GM19239 (cell line): Measurements from ENCODE around the gene TRIM71.
"Not testable (repeated sequence)": the region's sequence is repeated elsewhere in the genome, so short reads cannot be mapped to it uniquely, and the experiment has no call there.

ENCODE experiments used
- DNase-seq: peaks from one replicate; pipeline ENCODE4 v3.0.0; 2011; ENCODE audit warnings: low spot score; ENCODE audit not compliant: insufficient read length
- FAIRE-seq: peaks from 2 replicates; lab custom pipeline; 2011; peaks lifted over from hg19 to GRCh38; lab: Jason Lieb, UNC

TRIM71 gene

DNA sequence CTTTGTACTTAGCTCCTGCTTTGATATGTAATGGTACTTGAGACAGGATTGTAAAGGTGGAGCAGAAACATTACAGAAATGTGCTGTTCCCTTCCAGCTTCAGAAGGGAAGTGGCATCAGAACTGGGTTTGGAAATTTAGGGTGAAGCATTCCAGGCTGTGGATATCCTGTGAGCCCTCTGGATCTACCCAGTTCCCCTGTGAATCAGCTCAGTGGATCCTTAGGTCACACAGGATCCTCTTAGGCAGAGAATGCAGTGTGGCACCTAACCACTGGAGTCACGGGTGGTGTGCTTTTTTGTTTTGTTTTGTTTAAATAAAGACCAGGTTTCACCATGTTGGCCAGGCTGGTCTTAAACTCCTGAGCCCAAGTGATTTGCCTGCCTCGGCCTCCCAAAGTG is 66.0 kb downstream of the TRIM71 start:
- no peak for FAIRE-seq
- DNase-seq, result no peak

DNA sequence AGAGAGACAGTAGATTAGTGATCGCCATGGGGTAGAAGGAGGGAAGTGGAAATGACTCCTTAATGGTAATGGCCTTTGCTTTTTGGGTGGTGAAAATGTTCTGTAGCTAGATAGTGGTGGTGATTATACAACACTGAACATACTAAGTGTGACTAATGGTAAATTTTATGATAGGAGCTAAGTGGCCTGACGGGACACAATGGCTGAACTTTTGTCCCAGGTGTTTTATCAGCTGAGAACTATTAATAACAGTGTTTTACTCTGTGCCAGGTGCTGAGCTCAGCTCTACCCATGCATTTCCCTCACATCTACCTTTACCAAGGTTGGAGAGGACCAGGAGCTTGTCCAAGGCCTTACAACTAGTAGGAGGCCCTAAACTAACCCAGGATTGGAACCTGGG is 66.8 kb downstream of the TRIM71 start:
- peak; percentile 21 for FAIRE-seq
- DNase-seq, result no peak

DNA sequence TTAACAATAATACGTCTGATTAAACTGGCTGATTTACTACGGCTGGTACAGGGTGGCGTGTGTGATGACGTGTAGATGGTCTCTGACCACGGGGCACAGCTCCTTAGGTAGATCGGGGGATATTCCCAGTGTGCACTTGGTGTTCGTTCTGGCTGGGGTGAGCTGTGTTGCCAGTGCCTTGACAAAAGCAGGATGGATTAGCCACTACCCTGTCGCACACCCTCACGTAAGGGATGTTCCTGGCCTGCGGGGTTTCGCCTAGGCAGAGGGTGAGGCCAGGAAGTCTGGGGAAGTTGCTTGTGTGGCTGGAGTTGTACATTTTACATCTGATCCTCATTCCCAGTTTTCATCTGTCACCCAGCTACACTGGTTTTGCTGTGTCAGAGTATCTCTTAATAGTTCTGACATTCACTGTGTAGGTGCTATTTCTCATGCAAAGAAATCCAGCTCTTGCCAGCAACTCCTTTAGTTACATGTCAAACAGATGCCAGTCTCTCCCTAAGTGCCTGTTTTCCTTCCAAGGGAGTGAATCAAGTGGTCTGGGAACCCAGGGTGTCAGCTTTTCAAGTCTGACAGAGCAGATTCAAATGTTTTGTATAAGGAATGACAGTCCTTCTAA is 67.6 kb downstream of the TRIM71 start:
- no peak for DNase-seq
- no peak for FAIRE-seq

DNA sequence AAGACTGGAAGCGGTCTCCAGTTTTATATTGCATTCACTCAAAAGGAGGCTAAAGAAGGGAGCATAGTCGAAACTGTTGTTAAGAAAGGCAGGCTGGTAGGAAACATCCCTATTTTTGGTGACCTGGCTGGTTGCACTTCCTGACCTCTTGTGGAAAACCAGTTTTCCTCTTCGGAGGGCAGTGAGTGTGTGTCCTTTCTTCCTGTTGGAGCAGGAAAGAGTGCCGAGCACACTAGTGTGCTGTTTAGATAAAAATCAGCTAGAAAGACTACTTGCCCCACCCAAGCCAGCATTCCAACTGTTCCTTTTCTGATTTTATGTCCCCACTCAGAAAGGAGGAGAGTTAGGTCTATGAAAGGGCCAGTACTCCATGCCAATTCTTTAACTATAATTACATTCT is 68.5 kb downstream of the TRIM71 start:
- FAIRE-seq (no peak), DNase-seq (no peak)

DNA sequence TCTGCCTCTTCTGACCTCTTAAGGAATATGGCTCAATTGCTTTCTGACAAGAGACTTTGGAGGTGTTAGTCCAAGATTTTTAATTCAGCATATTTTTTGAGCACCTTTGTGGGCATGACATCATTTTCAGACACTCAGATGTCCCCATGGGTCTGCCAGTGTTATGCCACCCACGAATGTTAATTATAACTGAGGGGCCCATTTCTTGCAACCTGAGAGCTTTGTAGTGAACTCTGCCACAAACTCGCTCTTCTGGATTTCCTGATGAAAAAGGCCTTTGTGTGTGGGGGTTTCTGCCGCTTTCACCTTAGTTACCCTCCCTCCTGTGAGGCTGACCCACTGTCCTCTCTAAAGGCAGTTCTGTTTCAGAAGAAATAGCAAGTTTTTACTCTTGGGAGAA is 69.1 kb downstream of the TRIM71 start:
- no peak for FAIRE-seq
- DNase-seq, result no peak

DNA sequence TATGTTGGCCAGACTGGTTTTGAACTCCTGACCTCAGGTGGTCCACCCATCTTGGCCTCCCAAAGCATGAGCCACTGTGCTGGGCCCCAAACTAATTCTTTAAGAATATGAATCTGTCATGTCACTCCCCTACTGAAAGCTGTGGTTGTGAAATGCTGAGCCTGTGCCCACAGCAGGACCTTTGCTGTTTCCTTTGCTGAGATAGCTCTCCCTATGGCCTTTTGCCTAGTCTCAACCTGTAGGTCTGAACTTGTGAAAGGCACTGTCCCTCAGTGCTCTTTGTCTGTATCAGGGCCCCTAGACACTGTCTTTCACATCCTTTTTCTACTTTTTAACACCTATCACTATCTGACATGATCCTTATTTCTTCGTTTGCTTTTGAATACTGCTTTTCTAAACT is 70.9 kb downstream of the TRIM71 start:
- DNase-seq, result peak; percentile 56

DNA sequence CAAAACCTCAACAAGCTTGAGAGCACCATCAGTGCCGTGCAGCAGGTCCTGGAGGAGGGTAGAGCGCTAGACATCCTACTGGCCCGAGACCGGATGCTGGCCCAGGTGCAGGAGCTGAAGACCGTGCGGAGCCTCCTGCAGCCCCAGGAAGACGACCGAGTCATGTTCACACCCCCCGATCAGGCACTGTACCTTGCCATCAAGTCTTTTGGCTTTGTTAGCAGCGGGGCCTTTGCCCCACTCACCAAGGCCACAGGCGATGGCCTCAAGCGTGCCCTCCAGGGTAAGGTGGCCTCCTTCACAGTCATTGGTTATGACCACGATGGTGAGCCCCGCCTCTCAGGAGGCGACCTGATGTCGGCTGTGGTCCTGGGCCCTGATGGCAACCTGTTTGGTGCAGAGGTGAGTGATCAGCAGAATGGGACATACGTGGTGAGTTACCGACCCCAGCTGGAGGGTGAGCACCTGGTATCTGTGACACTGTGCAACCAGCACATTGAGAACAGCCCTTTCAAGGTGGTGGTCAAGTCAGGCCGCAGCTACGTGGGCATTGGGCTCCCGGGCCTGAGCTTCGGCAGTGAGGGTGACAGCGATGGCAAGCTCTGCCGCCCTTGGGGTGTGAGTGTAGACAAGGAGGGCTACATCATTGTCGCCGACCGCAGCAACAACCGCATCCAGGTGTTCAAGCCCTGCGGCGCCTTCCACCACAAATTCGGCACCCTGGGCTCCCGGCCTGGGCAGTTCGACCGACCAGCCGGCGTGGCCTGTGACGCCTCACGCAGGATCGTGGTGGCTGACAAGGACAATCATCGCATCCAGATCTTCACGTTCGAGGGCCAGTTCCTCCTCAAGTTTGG is 72.9 kb downstream of the TRIM71 start:
- no peak for FAIRE-seq
- no peak for DNase-seq

More for the DNA sequence above, 70.9 kb downstream of the TRIM71 start:
- peak; percentile 89 for FAIRE-seq

DNA sequence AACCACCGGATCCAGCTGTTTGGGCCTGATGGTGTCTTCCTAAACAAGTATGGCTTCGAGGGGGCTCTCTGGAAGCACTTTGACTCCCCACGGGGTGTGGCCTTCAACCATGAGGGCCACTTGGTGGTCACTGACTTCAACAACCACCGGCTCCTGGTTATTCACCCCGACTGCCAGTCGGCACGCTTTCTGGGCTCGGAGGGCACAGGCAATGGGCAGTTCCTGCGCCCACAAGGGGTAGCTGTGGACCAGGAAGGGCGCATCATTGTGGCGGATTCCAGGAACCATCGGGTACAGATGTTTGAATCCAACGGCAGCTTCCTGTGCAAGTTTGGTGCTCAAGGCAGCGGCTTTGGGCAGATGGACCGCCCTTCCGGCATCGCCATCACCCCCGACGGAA is 73.6 kb downstream of the TRIM71 start:
- no peak for DNase-seq
- no peak for FAIRE-seq

DNA sequence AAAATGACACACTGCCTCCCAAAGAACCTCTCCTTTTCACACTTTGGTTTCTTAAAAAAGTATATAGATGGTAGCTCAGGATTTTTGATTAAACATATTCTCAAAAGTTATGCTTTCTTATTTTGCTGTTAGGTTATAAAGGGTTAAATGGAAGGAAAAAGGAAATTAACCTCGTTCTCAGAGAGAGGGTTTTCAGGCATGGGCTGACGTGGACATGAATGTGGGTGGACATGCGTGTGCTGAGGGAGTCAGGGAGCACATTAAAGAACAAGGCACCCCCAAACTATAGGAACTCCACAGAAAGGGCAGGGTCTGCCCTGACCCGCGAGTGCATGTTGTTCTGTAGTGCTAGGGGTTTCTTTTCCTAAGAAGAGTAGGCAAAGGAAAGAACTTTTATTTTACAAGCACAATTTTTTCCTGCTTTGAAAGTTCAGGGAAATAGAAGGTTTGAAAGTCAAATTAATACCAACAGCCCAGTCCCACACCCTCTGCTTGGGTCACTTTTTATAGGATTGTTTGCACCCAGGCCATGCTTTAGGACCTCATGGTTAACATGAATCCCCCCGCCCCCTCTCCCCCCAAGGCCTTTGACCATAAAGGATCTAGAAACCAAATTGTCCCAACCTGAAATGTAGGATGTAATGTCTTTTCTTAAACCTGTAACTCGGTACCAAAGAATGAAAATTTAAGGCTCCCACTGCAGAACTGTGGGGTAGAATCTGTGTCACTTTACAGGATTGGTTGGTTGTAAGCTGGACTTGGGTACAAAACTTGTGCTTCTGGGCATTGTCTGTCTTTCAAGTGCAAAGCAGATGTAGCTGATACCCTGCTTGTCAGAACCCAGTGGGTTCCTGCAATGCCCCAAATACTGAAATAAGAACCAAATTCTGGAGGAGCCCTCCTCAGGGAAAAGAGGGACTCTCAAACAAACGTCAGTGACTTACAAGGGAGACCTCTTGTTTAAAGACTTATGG is 75.1 kb downstream of the TRIM71 start:
- FAIRE-seq, result no peak
- DNase-seq, result no peak

DNA sequence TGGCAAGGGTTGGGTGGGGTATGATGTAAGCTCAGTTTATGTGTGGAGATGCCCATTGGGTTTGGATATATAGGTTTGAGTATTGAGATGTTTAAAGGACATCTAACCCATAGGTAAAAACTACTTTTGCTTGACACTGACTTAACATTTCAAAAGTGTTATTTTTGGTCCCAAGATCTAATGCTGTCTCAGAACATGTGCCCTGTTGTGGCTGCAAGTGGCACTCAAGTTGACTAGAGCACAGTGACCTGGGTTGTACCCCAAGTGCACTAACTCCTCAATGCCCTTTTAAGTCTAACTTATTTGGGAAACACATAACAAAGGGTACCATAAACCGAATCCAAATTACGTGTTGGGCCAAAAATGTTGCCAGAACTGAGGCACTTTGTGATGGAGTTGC is 77.2 kb downstream of the TRIM71 start:
- no peak for FAIRE-seq
- DNase-seq, result no peak

DNA sequence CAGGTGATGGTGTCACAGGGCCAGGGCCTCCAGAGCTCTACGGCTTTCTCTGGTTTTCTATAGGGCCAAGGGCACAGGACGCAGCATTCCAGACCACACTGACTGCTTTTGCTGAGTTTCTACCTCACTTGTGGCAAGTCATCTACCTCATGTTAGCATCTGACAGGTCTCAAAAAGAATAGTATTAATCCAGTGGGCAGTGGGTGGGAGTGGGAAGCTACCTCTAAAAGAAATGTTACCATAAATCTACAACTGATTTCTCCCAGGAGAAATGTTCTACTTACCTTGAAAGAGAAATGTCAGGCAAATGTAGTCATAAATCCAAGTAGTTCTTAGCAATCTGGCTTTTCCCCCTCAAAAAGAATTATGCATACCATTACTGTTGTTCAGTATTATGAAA is 77.9 kb downstream of the TRIM71 start:
- DNase-seq (no peak), FAIRE-seq (no peak)

DNA sequence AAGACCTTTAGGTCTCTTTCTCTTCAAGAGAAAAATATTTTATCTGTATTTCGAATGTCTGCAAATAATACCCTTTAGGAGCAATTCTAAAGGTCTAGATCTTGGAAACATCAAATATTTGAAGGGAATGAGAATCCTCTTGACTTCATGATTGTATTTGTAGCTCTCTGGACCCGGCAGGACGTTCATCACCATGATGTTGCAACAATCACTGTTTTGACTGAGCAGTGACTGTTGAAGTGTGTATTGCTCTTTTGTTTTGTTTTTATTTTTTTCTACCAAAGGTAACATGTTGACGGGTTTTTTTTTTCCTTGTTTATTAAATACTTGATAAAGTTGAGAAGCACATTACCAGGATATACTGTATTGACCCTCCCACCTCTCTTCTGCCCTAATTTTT is 78.3 kb downstream of the TRIM71 start:
- FAIRE-seq, result no peak
- DNase-seq, result no peak

DNA sequence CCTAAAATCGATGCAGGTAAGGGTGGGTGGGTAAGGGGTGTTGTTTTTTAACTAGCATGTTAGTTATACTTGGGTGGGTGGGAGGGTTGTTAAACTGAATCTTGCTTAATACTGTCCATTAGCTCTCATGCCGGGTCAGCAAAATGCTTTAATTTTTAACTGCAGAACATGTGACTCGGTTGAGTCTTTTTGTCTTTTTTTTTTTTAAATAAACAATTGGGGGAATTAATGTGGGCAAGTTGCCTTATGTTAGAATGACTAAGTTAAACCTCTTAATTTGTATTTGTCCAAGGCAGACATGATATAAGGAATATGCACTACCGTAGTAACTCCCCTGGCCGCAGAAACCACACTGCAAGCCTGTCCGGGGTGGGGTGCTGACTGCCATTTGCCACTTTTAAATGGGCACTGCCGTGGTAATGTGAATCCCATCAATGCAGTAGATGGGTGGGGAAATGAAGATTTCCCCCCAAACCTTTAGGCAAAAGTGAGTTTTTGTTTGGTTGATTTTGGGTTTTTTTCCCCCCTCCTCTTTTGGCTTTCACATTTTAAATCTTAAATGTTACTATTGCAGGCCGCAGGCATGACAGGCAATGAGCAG is 79.3 kb downstream of the TRIM71 start:
- DNase-seq (no peak), FAIRE-seq (no peak)

DNA sequence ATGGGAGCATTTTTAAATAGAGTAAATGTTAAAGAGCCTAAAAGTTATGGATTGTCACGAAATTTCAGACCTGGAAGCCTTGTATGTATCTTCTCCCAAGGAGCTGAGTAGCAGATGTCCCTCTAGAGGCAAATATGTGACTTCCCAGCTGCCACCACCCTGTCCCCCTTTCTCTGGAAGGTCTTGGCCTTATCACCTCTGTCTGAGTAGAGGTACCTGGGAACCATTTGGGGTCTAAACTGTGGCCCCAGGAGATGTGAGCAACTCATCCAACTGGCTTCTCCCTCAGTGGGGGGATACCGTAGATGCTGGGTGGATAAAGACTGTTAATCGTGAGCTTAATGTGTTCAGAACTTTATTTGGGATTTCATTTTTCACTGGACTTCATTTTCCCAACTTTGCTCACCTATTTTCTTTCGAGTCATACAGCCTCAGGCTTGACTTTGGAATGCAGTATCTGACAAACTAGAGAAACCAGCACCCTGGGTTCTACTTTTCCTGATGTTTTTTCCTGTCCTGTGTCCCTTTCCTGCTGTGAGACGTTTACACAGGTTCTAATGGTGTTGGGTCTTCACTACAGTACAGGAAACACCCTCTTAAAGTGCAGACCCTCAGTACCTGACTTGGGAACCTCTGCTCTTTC is 80.3 kb downstream of the TRIM71 start:
- FAIRE-seq (no peak), DNase-seq (no peak)

DNA sequence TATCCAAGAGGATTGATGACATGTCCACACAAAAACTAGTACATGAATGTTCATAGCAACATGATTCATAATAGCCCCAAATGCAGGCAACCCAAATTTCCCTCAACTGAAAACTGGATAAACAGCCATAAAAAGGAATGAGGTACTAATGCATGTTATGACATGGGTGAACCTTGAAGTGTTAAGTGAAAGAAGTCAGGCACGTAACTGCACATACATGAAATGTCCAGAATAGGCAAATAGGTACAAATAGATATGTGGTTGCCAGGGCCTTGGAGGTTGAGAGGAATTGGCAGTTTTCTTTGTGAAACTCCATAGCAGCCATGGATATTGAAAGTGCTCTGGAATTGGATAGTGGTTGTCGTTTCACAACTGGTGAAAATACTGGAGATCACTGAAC is 81.5 kb downstream of the TRIM71 start:
- DNase-seq, result no peak
- FAIRE-seq, result no peak

DNA sequence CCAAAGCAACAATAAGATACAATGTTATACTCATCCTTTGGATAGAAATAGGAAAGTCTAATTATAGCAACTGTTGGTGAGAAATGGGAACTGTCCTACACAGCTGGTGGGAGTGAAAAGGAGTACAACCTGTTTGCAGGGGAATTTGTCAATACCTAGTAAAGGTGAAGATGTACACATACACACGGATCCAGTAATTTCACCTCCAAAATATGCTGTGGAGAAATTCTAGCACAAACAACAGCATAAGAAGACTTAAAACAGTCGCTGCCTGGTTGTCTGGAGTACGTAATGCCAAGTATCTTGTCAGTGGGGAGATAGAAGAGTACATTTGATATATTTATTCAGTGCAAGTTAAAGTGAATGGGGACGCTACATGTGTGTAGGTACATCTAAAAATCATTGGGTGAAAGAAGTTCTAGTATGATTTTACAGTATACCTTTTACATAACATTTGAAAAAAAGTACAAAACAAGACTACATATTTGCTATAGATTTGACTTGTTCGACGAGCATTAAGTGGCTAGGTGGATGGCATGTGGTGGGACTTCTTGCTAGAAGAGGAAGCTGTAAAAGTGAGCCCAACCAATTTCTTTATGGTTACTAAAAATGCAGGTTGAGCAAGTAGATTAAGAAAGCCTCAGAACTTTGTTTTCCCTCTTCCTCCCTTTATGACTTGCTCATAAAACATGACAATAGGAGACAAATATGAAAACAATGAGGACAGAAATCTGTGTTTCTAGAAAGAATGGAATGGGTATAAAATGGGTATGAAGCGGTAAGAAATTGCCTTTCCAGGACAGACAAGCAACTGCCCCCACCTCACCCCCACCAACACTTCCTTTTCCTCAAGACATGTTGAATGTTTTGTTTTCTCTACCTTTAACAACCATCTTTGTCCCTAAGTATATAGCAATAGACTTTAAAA is 83.5 kb downstream of the TRIM71 start:
- DNase-seq, result no peak
- no peak for FAIRE-seq

DNA sequence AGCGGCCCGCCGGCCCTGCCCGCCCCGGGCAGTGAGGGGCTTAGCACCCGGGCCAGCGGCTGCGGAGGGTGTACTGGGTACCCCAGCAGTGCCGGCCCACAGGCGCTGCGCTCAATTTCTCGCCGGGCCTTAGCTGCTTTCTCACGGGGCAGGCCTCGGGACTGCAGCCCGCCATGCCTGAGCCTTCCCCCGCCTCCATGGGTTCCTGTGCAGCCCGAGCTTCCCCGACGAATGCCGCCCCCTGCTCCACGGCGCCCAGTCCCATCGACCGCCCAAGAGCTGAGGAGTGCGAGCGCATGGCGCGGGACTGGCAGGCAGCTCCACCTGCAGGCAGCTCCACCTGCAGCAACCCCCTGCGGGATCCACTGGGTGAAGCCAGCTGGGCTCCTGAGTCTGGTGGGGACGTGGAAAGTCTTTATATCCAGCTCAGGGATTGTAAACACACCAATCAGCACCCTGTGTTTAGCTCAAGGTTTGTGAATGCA is 85.1 kb downstream of the TRIM71 start:
- FAIRE-seq, DNase-seq: not testable (repeated sequence)

DNA sequence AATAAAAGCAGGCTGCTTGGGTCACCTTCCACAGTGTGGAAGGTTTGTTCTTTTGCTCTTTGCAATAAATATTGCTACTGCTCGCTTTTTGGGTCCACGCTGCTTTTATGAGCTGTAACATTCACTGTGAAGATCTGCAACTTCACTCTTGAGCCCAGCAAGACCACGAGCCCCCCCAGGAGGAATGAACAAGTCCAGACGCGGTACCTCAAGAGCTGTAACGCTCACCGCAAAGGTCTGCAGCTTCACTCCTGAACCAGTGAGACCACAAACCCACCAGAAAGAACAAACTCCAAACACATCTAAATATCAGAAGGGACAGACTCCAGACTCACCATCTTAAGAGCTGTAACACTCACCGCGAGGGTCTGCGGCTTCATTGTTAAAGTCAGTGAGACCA is 86.2 kb downstream of the TRIM71 start:
- no peak for FAIRE-seq

DNA sequence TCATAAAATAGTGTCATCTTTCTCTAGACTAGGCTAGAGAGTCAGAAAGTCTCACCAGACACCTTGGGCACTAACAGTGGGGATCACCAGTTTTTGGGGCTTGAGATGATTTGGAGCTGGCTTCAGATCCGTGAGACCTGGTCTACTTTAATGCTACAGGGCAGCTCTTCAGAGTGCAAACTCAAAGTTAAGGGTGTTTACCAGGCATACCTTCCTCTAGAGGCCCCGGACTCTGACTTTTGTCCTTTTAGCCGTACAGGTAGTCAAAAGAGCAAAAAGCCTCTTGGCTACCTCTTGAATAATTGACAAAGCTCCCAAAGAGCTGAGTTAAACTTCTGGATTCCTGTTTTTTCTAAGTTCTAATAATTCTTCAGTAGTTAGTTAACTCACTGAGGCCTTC is 92.2 kb downstream of the TRIM71 start:
- FAIRE-seq (no peak), DNase-seq (no peak)

More for the DNA sequence above, 86.2 kb downstream of the TRIM71 start:
- no peak for DNase-seq
